Nephron (organoid): ENCODE data around the gene PLBD2.
A peak's percentile ranks its signal among the peaks of the same experiment; 100 is the strongest.

ENCODE experiments used
- H3K27ac Mint-ChIP-seq, 3 experiments: 2 replicates each; pipeline ENCODE4 v1.8.0; 2020; ENCODE audit warnings: mixed read lengths in 3 of 3, mild to moderate bottlenecking in 2 of 3, moderate library complexity in 1 of 3
- H3K27me3 Mint-ChIP-seq: 2 replicates; pipeline ENCODE4 v1.8.0; 2021; ENCODE audit warnings: low read depth, mild to moderate bottlenecking, moderate library complexity, mixed read lengths
- H3K36me3 Mint-ChIP-seq: 2 replicates; pipeline ENCODE4 v1.8.0; 2020; ENCODE audit warnings: low read depth, mixed read lengths
- H3K4me1 Mint-ChIP-seq: 2 replicates; pipeline ENCODE4 v1.8.0; 2020; ENCODE audit warnings: mixed read lengths
- H3K4me3 Mint-ChIP-seq, 3 experiments: 2 replicates each; pipeline ENCODE4 v1.8.0; 2020; ENCODE audit warnings: mild to moderate bottlenecking in 3 of 3, mixed read lengths in 3 of 3, moderate library complexity in 2 of 3
- H3K9me3 Mint-ChIP-seq: 2 replicates; pipeline ENCODE4 v1.8.0; 2020; ENCODE audit warnings: mixed read lengths
- CTCF ChIP-seq, 3 experiments: fragments of 200-600 bp; sonication (generic); IDR thresholded peaks; one replicate each; pipeline ENCODE4 v1.5.0; 2021; ENCODE audit warnings: antibody characterized with exemption in 3 of 3; ENCODE audit not compliant: unreplicated experiment in 3 of 3

The PLBD2 gene

GRCh38 chr12:113424915-113425823 is 66.8 kb downstream of the PLBD2 start:
- Mint-ChIP-seq H3K9me3 (no peaks in the 10 kb centered on the region), H3K36me3 (no peaks in the 10 kb centered on the region), H3K27me3 (peaks cover 15% of the 10 kb centered on the region), H3K4me3 (peak overlapping the region in 1 of 3 experiments; percentile 49), H3K27ac (no peak overlapping the region), H3K4me1 (peaks cover 7% of the 10 kb centered on the region)
- peak; percentile 68 to 74 (median 72) for TF ChIP-seq CTCF (IDR thresholded peaks at IDR 0.05; ENCODE audit: unreplicated experiment in 3 of 3)

GRCh38 chr12:113425960-113426453 is 67.6 kb downstream of the PLBD2 start:
- TF ChIP-seq CTCF (IDR thresholded peaks at IDR 0.05; ENCODE audit: unreplicated experiment in 3 of 3) = no peak
- Mint-ChIP-seq H3K36me3 (no peaks in the 10 kb centered on the region), H3K9me3 (no peaks in the 10 kb centered on the region), H3K4me1 (peaks cover 7% of the 10 kb centered on the region), H3K27me3 (peaks cover 19% of the 10 kb centered on the region), H3K27ac (no peak overlapping the region), H3K4me3 (peak overlapping the region in 1 of 3 experiments; percentile 5)

GRCh38 chr12:113427882-113428281 is 69.5 kb downstream of the PLBD2 start:
- no peaks in the 10 kb centered on the region for H3K9me3 Mint-ChIP-seq
- no peaks in the 10 kb centered on the region for H3K36me3 Mint-ChIP-seq
- peaks cover 21% of the 10 kb centered on the region for H3K27me3 Mint-ChIP-seq
- no peak for TF ChIP-seq CTCF (IDR thresholded peaks at IDR 0.05; ENCODE audit: unreplicated experiment in 3 of 3)
- no peak overlapping the region for H3K4me3 Mint-ChIP-seq
- no peaks in the 10 kb centered on the region for H3K4me1 Mint-ChIP-seq
- no peak overlapping the region for H3K27ac Mint-ChIP-seq

GRCh38 chr12:113428482-113428881 is 70.1 kb downstream of the PLBD2 start:
- Mint-ChIP-seq H3K9me3 (no peaks in the 10 kb centered on the region), H3K27me3 (peaks cover 21% of the 10 kb centered on the region), H3K4me3 (no peak overlapping the region), H3K27ac (no peak overlapping the region), H3K36me3 (no peaks in the 10 kb centered on the region), H3K4me1 (no peaks in the 10 kb centered on the region)
- TF ChIP-seq CTCF (IDR thresholded peaks at IDR 0.05; ENCODE audit: unreplicated experiment in 3 of 3) = no peak

- Mint-ChIP-seq H3K27ac (no peak overlapping the region), H3K27me3 (peaks cover 6% of the 10 kb centered on the region), H3K36me3 (no peaks in the 10 kb centered on the region), H3K9me3 (no peaks in the 10 kb centered on the region), H3K4me1 (no peaks in the 10 kb centered on the region), H3K4me3 (no peak overlapping the region)
- no peak for TF ChIP-seq CTCF (IDR thresholded peaks at IDR 0.05; ENCODE audit: unreplicated experiment in 3 of 3)
These were observed 74.6 kb downstream of the PLBD2 start for GRCh38 chr12:113432986-113433385.
